MCF 10A (cell line): ENCODE measurements around the gene RUSF1. TPM values are rescaled to one million over a fixed set of nuclear protein-coding genes. Genes with fewer than 3 reads are reported as not detected.

Experiments
- BruUV-seq: library from RNA; stranded (reverse); fragments of 400-500 nt; replicated peaks from 2 replicates; lab custom pipeline; 2021; lab: Mats Ljungman, UMichigan
- CTCF ChIA-PET: fragments of 300-600 bp; sonication (Branson Sonifier 250); formaldehyde crosslinking; extraction: SDS; loops from one replicate; lab custom pipeline; 2021; ENCODE audit warnings: antibody characterized with exemption, inconsistent platforms; lab: Yijun Ruan, JAX
- POLR2A ChIA-PET: fragments of 300-600, 350-650 bp; sonication (Branson Sonifier 250); formaldehyde crosslinking; extraction: SDS; loops from one replicate; lab custom pipeline; 2020; ENCODE audit warnings: antibody characterized with exemption, inconsistent platforms; lab: Yijun Ruan, JAX
- DNase-seq: peaks from one replicate; pipeline ENCODE4 v3.0.0-alpha.2; 2018; ENCODE audit not compliant: unreplicated experiment
- H3K27ac Mint-ChIP-seq: one replicate; pipeline ENCODE4 v1.8.0; 2022; ENCODE audit warnings: mild to moderate bottlenecking, low read depth, mixed read lengths; ENCODE audit not compliant: unreplicated experiment
- H3K27me3 Mint-ChIP-seq: one replicate; pipeline ENCODE4 v1.8.0; 2022; ENCODE audit warnings: mixed read lengths; ENCODE audit not compliant: insufficient read depth, unreplicated experiment
- H3K36me3 Mint-ChIP-seq: one replicate; pipeline ENCODE4 v1.8.0; 2022; ENCODE audit warnings: mild to moderate bottlenecking, moderate library complexity, mixed read lengths; ENCODE audit not compliant: insufficient read depth, unreplicated experiment
- H3K4me1 Mint-ChIP-seq: one replicate; pipeline ENCODE4 v1.8.0; 2022; ENCODE audit warnings: mixed read lengths; ENCODE audit not compliant: insufficient read depth, unreplicated experiment
- H3K4me3 Mint-ChIP-seq: one replicate; pipeline ENCODE4 v1.8.0; 2022; ENCODE audit warnings: mild to moderate bottlenecking, moderate library complexity, mixed read lengths; ENCODE audit not compliant: unreplicated experiment
- H3K9me3 Mint-ChIP-seq: one replicate; pipeline ENCODE4 v1.8.0; 2022; ENCODE audit warnings: mixed read lengths; ENCODE audit not compliant: unreplicated experiment
- CTCF ChIP-seq: fragments of 200-600 bp; IDR thresholded peaks from one replicate; pipeline ENCODE4 v1.8.0; 2022; ENCODE audit warnings: antibody characterized with exemption, mild to moderate bottlenecking; ENCODE audit not compliant: unreplicated experiment
- intact Hi-C: fragments of 100-400 bp; cut with micrococcal nuclease; formaldehyde crosslinking; loops from 2 replicates; pipeline ENCODE4 v1.14.1; 2022
- total RNA-seq: library from RNA; stranded (reverse); gene quantifications from 2 replicates; pipeline ENCODE4 v1.2.3, GENCODE V29; 2022

RUSF1 gene
- total RNA-seq, 1 experiment from 2014 or later, result 72.0 TPM

GRCh38 chr16:31458073-31458843 is 49.9 kb downstream of the RUSF1 start:
- DNase-seq, result peak; percentile 47
- H3K4me3 Mint-ChIP-seq, result peak overlapping the region; percentile 88
- H3K27me3 Mint-ChIP-seq, result no peaks in the 10 kb centered on the region
- intact Hi-C loops, result loop anchor here (2.0 to 10.0 kb wide), 3 partner anchors 237 to 411 kb away; a partner anchor contains a TSS
- peaks cover 37% of the 10 kb centered on the region for H3K36me3 Mint-ChIP-seq
- ChIA-PET CTCF (interaction anchor here (0.5 to 8.4 kb wide), 16 partner anchors 16 to 801 kb away, joined by 3 to 65 read pairs (median 3); partner anchors contain the start of genes ZNF267 and ZNF843), POLR2A (interaction anchor here (0.6 to 4.9 kb wide), 29 partner anchors 10 to 563 kb away, joined by 3 to 40 read pairs (median 5); partner anchors contain the start of genes FUS, KAT8, PRSS8 and RUSF1)
- peak overlapping the region; percentile 97 for H3K27ac Mint-ChIP-seq
- H3K4me1 Mint-ChIP-seq, result peaks cover 20% of the 10 kb centered on the region
- no peak for TF ChIP-seq CTCF
- BruUV-seq, result no TSS peak
- no peaks in the 10 kb centered on the region for H3K9me3 Mint-ChIP-seq

- no peak for DNase-seq
- Mint-ChIP-seq H3K36me3 (peaks cover 31% of the 10 kb centered on the region), H3K4me3 (peak overlapping the region; percentile 88), H3K27ac (no peak overlapping the region), H3K27me3 (no peaks in the 10 kb centered on the region), H3K4me1 (peaks cover 29% of the 10 kb centered on the region), H3K9me3 (no peaks in the 10 kb centered on the region)
- no TSS peak for BruUV-seq
- POLR2A ChIA-PET, result interaction anchor here (0.6 to 4.9 kb wide), 6 partner anchors 9 to 339 kb away, joined by 3 to 36 read pairs (median 12); partner anchors contain the start of genes FUS and KAT8
- TF ChIP-seq CTCF, result no peak
- intact Hi-C loops, result loop anchor here (5.0 to 10.0 kb wide), 2 partner anchors 238 to 255 kb away; a partner anchor contains a TSS
- CTCF ChIA-PET, result interaction anchor here (0.6 to 8.4 kb wide), 5 partner anchors 14 to 412 kb away, joined by 3 to 65 read pairs (median 7); partner anchors contain the start of gene ZNF843
Observed at GRCh38 chr16:31456988-31457360, 51.2 kb downstream of the RUSF1 start.

GRCh38 chr16:31455601-31456314 is 52.4 kb downstream of the RUSF1 start:
- peak overlapping the region; percentile 16 for H3K27ac Mint-ChIP-seq
- intact Hi-C loops, result loop anchor here (2.0 to 10.0 kb wide), 3 partner anchors 239 to 275 kb away; partner anchors contain the start of gene FUS
- DNase-seq, result no peak
- POLR2A ChIA-PET, result interaction anchor here (0.7 to 4.8 kb wide), 4 partner anchors 26 to 344 kb away, joined by 3 to 28 read pairs (median 16); partner anchors contain the start of genes KAT8 and RUSF1
- CTCF ChIA-PET, result interaction anchor here (0.9 to 8.4 kb wide), 6 partner anchors 13 to 355 kb away, joined by 3 to 65 read pairs (median 4); partner anchors contain the start of gene ZNF843
- H3K36me3 Mint-ChIP-seq, result peaks cover 28% of the 10 kb centered on the region
- no TSS peak for BruUV-seq
- no peaks in the 10 kb centered on the region for H3K27me3 Mint-ChIP-seq
- H3K9me3 Mint-ChIP-seq, result no peaks in the 10 kb centered on the region
- peaks cover 28% of the 10 kb centered on the region for H3K4me1 Mint-ChIP-seq
- peak overlapping the region; percentile 88 for H3K4me3 Mint-ChIP-seq
- no peak for TF ChIP-seq CTCF
